Hepatocyte (in vitro differentiated cells): ENCODE data around the gene FAM219B.

ENCODE experiments used
- CTCF ChIP-seq: fragments of 200-600 bp; sonication (generic); IDR thresholded peaks from 2 replicates; pipeline ENCODE4 v1.5.1; 2016; ENCODE audit warnings: antibody characterized with exemption, mild to moderate bottlenecking; ENCODE audit not compliant: poor library complexity
- EZH2 ChIP-seq: fragments of 200-600 bp; sonication (generic); IDR thresholded peaks from 2 replicates; pipeline ENCODE4 v1.6.1; 2016; ENCODE audit warnings: antibody characterized with exemption, mild to moderate bottlenecking, borderline replicate concordance
- EZH2phosphoT487 ChIP-seq: fragments of 200-600 bp; sonication (generic); IDR thresholded peaks from one replicate; pipeline ENCODE4 v1.6.1; 2018; ENCODE audit warnings: antibody characterized with exemption, mild to moderate bottlenecking, low read depth, moderate library complexity; ENCODE audit not compliant: unreplicated experiment, severe bottlenecking

- TF ChIP-seq CTCF (no peak), EZH2 (no peak), EZH2phosphoT487 (no peak)
Measured at GRCh38 chr15:74889390-74889882, 17.2 kb downstream of the FAM219B start.
